Raji (cell line): ENCODE data around the gene PRKAB1.

Experiments used
- POLR2A ChIP-seq: IDR thresholded peaks from 2 replicates; pipeline ENCODE4 v1.6.1; 2011; ENCODE audit warnings: low read depth, low read length, control low read depth; ENCODE audit not compliant: insufficient read depth

Gene PRKAB1

DNA sequence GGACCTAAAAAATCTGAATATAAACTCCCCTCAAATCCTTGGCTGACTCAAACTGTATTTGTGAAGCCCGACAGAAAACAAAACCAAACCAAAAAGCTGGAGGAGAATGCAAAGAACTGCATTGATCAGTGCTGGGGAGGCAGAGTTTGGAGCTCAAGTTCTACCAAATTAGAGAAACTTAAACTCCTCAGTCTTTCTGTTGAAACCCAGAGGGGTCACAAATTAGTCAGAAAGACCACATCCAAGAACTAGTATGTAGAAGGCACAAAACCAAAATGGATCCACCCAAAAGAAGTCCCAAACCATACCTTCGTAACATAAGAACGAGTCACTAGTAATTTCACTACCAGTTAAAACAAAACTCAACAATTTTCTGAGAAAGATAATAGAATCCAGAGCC lies 15.3 kb upstream of the PRKAB1 start:
- TF ChIP-seq POLR2A: no peak

- TF ChIP-seq POLR2A: no peak
Observed at GRCh38 chr12:119659289-119659897, 8.5 kb upstream of the PRKAB1 start.

- no peak for TF ChIP-seq POLR2A
Observed at GRCh38 chr12:119660076-119660475, 7.9 kb upstream of the PRKAB1 start.

DNA sequence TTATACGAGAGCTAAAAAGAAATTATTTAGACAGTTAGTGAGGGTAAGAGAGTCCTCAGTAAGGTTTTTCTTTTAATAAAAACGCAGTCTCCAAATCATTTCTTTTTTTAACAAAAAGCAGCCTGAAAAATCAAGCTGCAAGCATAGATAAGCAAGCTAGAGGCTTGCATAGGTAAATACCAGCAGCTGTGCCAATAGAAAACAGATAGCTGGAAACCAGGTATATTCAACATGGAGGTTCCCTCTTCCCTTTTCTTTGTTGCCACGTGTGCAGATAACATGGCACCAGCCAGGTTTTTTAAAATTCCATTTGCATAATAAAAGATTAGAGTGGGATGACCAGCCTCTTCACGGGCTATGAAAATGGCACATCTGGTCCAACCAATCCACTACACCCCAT lies 6.1 kb upstream of the PRKAB1 start:
- no peak for TF ChIP-seq POLR2A

DNA sequence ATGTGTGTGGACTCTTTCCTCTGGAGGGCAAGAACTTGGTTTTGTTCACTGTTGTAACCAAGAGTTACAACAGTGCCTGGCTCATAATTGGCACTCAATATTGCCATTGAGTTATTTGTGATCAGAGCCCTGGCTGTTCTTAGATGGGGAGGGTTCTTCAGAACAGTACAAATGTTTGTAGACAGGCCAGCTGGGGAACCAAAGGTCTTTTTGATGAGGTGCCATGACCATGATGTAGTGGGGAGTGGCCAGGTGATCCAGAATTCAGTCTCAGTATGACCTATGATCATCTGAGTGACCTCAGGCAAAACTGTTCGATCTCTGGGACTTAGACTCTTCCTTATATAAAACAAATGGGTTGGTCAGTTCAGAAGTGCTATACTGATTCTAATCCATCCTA lies 3.3 kb upstream of the PRKAB1 start:
- TF ChIP-seq POLR2A: no peak

- no peak for TF ChIP-seq POLR2A
Observed at GRCh38 chr12:119665164-119665929, 2.6 kb upstream of the PRKAB1 start.

DNA sequence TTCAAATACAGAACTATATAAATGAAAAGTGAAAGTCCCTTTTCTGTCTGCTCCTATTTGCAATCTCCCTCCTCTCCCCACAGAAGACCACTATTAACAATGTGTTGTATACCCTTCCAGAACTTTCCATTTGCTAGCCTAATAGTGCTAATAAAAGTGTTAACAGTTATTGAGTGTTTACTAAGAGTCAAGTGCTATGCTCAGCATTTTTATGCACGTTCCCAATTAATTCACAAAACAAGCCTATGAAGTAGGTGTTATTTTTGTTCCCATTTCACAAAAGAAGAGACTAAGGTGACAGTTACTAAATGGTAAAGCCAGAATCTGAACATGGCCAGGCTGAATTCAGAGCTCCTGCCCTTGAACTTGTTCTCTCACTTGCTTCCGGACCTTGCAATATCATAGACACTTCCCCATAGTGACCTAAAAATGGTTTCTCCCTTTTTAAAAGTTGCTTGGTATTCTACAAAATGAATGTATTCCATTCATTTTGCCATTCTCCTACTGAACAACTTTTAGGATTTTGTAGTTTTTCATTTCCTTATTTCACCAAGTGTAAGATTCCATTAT lies 1.6 kb upstream of the PRKAB1 start:
- TF ChIP-seq POLR2A: no peak

DNA sequence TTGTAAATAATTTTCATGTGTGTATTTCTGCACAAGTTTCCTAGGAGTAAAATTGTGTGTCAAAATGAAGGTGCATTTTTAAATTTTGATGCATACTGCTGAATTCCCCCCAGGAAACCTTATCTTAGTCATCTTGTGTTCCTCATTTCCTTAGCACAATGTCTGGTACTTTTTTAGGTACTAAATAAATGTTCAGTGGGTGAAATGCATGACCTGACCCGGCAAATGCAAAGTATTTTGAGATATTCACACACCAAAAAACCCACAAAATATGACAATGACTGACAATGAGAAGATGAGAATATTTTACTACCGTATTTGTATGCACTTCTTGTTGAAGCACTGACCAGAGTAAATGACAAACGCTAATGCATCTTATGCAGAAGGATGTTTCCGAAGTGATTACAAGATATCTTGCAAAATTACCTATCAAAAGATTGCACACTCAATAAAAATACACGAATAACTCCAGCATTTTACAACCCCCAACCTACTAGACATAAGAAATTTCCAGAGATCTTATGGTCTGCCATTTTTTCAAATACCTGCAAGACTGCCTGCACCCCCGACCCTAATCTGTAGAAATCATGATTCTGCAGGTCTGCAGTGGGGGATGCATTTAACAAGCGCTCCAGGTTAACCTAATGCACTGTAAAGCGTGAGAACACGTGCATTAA lies 895 bp upstream of the PRKAB1 start:
- no peak for TF ChIP-seq POLR2A

DNA sequence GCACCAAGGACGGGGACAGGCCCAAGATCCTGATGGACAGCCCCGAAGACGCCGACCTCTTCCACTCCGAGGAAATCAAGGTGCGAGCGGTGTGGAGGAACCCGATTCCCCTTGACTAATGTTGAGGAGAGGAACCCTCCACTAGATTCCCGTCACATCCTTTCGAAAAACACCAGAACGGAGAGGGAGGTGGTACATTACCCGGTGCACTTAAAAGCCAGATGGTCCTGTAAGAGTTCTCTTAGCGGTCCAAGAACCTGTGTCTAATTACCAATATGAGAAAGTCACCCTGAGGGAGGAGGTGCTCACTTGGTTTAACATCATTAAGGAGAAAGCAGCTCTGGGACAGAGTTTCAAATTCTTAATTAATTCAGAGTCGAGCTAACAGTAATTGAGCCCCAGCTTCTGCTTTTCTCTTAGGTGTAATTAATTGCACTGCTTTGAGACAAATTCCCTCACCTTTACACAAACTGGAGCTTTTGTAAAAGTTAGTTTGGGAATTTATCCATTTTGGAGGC lies 450 bp downstream of the PRKAB1 start:
- no peak for TF ChIP-seq POLR2A

DNA sequence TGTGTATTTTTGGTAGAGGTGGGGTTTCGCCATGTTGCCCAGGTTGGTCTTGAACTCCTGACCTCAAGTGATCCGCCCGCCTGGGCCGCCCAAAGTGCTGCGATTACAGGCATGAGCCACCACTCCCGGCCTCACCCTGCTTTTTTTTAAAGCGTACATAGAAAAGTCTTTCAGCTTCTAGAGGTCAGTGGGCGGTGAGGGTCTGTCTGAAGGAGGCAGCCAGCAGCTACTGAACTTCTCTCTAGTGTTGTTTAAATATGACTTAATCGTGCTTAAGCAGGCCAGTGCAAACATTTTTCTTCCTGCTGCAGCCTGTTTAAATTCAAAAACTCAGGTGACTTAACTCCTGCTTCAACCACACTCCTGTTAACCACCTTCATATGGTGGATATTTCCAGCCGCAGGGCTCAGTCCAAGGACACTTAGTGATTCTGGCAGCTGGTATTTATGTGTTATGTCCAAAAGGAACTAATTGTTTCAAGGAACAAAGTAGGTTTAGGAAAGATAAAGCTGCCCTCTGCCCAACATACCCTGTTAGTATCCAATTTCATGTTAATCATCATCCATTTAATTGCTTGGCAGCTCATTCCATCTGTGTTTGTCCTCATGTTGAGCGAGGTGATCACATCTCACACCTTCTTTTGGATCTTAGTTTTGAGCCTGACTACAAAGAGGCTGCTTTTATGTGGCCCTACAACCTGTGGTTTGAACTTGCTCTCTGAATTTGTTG lies 2.0 kb downstream of the PRKAB1 start:
- no peak for TF ChIP-seq POLR2A

- TF ChIP-seq POLR2A: no peak
Observed at GRCh38 chr12:119671070-119671469, 3.1 kb downstream of the PRKAB1 start.

GRCh38 chr12:119672194-119672593 lies 4.3 kb downstream of the PRKAB1 start:
- no peak for TF ChIP-seq POLR2A

DNA sequence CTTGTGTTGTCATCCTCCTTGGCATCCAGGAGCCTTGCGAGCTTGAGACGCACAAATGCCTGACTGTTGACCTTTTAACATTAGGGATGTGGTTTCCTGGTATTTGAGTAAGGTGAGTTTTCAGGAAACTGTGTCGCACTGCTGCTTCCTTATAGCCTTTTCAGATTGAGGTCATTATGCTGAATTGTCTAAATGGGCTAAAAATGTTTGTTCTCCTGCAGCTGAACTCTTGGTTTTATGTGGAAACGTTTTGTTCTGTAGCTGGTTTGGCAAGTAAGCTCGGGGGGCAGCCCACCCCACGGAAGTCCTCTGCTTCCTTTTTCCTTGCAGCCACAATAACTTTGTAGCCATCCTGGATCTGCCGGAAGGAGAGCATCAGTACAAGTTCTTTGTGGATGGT lies 5.7 kb downstream of the PRKAB1 start:
- no peak for TF ChIP-seq POLR2A

DNA sequence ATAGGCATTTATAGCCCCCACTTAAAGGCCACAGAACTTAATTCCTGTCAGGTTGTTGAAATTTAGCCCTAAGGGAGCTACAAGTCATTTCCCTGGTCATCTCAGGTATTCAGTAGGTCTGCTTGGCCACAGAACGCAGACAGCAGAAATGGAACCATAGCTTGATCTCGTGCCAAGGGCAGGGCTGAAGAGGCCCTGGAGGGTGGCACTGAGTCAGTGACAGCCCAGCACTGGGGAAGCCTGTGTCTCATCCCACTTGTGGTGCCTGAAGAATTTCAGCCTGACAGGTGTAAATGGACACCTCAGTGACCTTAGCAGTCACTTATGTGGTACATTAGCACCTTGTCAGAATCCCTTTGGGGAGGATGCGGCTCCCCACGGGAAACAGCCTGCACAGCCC lies 6.6 kb downstream of the PRKAB1 start:
- no peak for TF ChIP-seq POLR2A

GRCh38 chr12:119676022-119676421 lies 8.1 kb downstream of the PRKAB1 start:
- no peak for TF ChIP-seq POLR2A

DNA sequence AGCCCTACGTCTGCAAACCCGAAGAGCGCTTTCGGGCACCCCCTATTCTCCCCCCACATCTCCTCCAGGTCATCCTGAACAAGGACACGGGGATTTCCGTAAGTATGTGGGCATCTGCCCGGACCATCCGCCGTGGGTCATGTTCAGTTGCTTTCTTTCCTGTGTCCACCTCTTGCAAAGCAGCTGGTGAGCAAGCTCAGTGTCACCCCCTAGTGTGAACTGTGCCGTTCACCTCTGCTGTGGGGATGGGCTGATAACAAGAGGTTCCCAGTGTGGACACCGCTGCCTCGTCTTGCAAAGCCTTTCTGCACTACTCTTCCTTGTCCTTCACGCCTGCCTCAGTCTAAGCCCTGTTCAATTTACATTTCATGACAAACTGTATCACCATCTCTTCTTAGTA lies 8.6 kb downstream of the PRKAB1 start:
- no peak for TF ChIP-seq POLR2A

- TF ChIP-seq POLR2A: no peak
Observed at GRCh38 chr12:119678459-119678858, 10.5 kb downstream of the PRKAB1 start.
